NT2/D1 (cell line): Measurements from ENCODE around the gene IRF8.

ENCODE experiments used
- SUZ12 ChIP-seq: IDR thresholded peaks from 2 replicates; pipeline ENCODE4 v1.6.1; 2011; ENCODE audit not compliant: insufficient read length, insufficient read depth; ENCODE audit errors: extremely low read depth
- YY1 ChIP-seq: IDR thresholded peaks from 2 replicates; pipeline ENCODE4 v1.6.1; 2011; ENCODE audit not compliant: insufficient read length, insufficient read depth
- ZNF274 ChIP-seq: IDR thresholded peaks from 2 replicates; pipeline ENCODE4 v1.6.1; 2011; ENCODE audit warnings: mild to moderate bottlenecking, low read depth, low read length

DNA sequence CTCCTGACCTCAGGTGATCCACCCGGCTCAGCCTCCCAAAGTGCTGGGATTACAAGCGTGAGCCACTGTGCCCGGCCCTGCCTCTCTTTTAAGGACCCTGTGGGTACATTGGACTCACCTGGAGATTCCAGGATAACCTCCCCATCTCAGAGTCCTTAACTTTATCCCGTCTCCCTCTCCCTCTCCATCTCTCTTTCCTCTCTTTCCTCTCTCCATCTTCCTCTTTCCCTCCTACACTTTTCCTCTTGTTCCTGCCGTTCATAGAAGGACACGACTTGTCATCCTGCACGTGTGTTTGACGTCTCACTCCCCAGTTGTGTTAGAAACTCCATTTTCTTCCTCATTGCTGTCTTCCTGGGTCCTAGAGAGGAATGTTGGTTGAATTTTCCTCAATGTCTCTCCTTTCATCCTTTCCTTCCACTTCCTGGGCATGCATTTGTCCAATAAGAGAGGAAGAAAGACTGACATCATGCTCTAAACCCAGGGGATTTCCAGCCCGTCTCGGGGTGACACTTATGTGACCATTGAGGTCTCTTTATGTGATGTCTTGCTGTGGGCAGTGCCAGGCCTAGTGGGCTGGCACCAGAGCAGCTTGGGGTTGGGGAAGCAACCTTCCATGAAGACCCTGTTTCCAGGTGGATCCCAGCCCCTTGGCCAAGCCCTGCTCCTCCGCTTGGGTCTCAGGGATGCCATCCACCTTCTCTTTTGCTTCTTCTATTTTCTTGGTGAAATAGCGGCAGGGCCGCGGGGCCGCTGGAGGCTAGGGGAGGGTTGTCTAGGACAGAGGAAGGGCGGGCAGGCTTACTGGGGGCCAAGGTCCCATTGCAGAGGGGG lies 39.8 kb upstream of the IRF8 start:
- no peak for TF ChIP-seq YY1
- no peak for TF ChIP-seq SUZ12
- TF ChIP-seq ZNF274 = no peak
